GM12878 (cell line): ENCODE measurements around the gene ARHGAP27. TPM values are rescaled to one million over a fixed set of nuclear protein-coding genes. Genes with fewer than 3 reads are reported as not detected.
A peak's percentile ranks its signal among the peaks of the same experiment; 100 is the strongest.

Source experiments
- ATAC-seq: fragments of 200-7000 bp; cut with Tn5 transposase; 3 replicates; pipeline ENCODE4 v1.9.1; 2020; ENCODE audit warnings: mild to moderate bottlenecking, moderate library complexity
- BruUV-seq: library from RNA; stranded (reverse); fragments of 400-500 nt; replicated peaks from 2 replicates; lab custom pipeline; 2021; lab: Mats Ljungman, UMichigan
- CTCF ChIA-PET: fragments of 300-600 bp; sonication (Branson Sonifier 250); formaldehyde crosslinking; extraction: SDS; loops from one replicate; lab custom pipeline; 2021; ENCODE audit warnings: inconsistent platforms; lab: Yijun Ruan, JAX
- POLR2A ChIA-PET: fragments of 350-600 bp; formaldehyde crosslinking; extraction: SDS; loops from one replicate; lab custom pipeline; 2021; ENCODE audit warnings: inconsistent platforms; lab: Charles Lee
- RAD21 ChIA-PET: fragments of 300-600 bp; sonication (Branson Sonifier 250); formaldehyde crosslinking; loops from one replicate; lab custom pipeline; 2023; ENCODE audit warnings: antibody characterized with exemption; ENCODE audit not compliant: unreplicated experiment; lab: Charles Lee
- SMC1A ChIA-PET: fragments of 300-600 bp; sonication (Branson Sonifier 250); formaldehyde crosslinking; loops from one replicate; lab custom pipeline; 2023; ENCODE audit not compliant: unreplicated experiment, uncharacterized antibody; lab: Charles Lee
- DNase-seq: peaks from one replicate; pipeline ENCODE4 v3.0.0-alpha.2; 2011; ENCODE audit warnings: low read depth, low spot score
- FAIRE-seq: peaks from 3 replicates; lab custom pipeline; 2011; peaks lifted over from hg19 to GRCh38; lab: Jason Lieb, UNC
- H2AFZ ChIP-seq: 2 replicates; pipeline ENCODE4 v1.6.0; 2011; ENCODE audit warnings: low read depth, low read length, control low read depth; ENCODE audit not compliant: control insufficient read depth
- H3K27ac ChIP-seq: 2 replicates; pipeline ENCODE4 v1.5.1; 2011; ENCODE audit warnings: control low read depth; ENCODE audit not compliant: control insufficient read depth, insufficient read depth
- H3K27me3 ChIP-seq, 2 experiments: replicated peaks in 1 of 2; 2 replicates each; pipeline versions ENCODE4 v1.6.0 to v1.6.1; 2011; ENCODE audit warnings: low read length in 1 of 2; ENCODE audit not compliant: control insufficient read depth in 2 of 2, insufficient read depth in 2 of 2
- H3K36me3 ChIP-seq, 2 experiments: 2 replicates each; pipeline ENCODE4 v1.5.1; 2011; ENCODE audit warnings: low read length in 1 of 2; ENCODE audit not compliant: control insufficient read depth in 2 of 2, insufficient read depth in 2 of 2
- H3K4me1 ChIP-seq: 2 replicates; pipeline ENCODE4 v1.6.1; 2011; ENCODE audit warnings: mild to moderate bottlenecking, low read length, moderate library complexity, mixed read lengths; ENCODE audit not compliant: control insufficient read depth, insufficient read depth
- H3K4me2 ChIP-seq: 2 replicates; pipeline ENCODE4 v1.6.0; 2011; ENCODE audit warnings: control low read depth; ENCODE audit not compliant: control insufficient read depth, insufficient read depth
- H3K4me3 ChIP-seq: fragments of 200-600 bp; sonication (generic); 2 replicates; pipeline ENCODE4 v1.5.1; 2016
- H3K79me2 ChIP-seq: 2 replicates; pipeline ENCODE4 v1.6.0; 2011; ENCODE audit warnings: low read length; ENCODE audit not compliant: control insufficient read depth, insufficient read depth
- H3K9ac ChIP-seq: 2 replicates; pipeline ENCODE4 v1.8.0; 2011; ENCODE audit warnings: low read length, control low read depth, mixed read lengths; ENCODE audit not compliant: control insufficient read depth, insufficient read depth
- H3K9me3 ChIP-seq: replicated peaks from 3 replicates; pipeline ENCODE4 v1.5.1; 2011; ENCODE audit warnings: mild to moderate bottlenecking, low read length; ENCODE audit not compliant: control insufficient read depth, insufficient read depth
- H4K20me1 ChIP-seq: 2 replicates; pipeline ENCODE4 v1.6.0; 2011; ENCODE audit not compliant: control insufficient read depth, insufficient read depth
- ASH2L ChIP-seq: fragments of 300-600, 200-600 bp; sonication (generic); IDR thresholded peaks from 2 replicates; pipeline ENCODE4 v1.6.1; 2017; ENCODE audit warnings: low read depth, mild to moderate bottlenecking, borderline replicate concordance
- ATF2 ChIP-seq: IDR thresholded peaks from 2 replicates; pipeline ENCODE4 v1.6.1; 2012; ENCODE audit warnings: low read length, inconsistent platforms
- BMI1 ChIP-seq: fragments of 450-650 bp; IDR thresholded peaks from 2 replicates; pipeline ENCODE4 v1.6.1; 2016; ENCODE audit warnings: mild to moderate bottlenecking, moderate library complexity, borderline replicate concordance
- BRCA1 ChIP-seq: IDR thresholded peaks from 2 replicates; pipeline ENCODE4 v1.6.1; 2011; ENCODE audit warnings: low read depth, low read length, improper control_type of control experiment
- CHD1 ChIP-seq: IDR thresholded peaks from 2 replicates; pipeline ENCODE4 v1.6.1; 2012; ENCODE audit warnings: low read depth, low read length, improper control_type of control experiment
- CHD2 ChIP-seq: IDR thresholded peaks from 2 replicates; pipeline ENCODE4 v1.6.1; 2011; ENCODE audit warnings: low read depth, low read length, improper control_type of control experiment, borderline replicate concordance
- DPF2 ChIP-seq: fragments of 450-650 bp; IDR thresholded peaks from 2 replicates; pipeline ENCODE4 v1.6.1; 2017; ENCODE audit warnings: mild to moderate bottlenecking
- EED ChIP-seq: sonication (generic); IDR thresholded peaks from 2 replicates; pipeline ENCODE4 v1.6.1; 2016; ENCODE audit warnings: antibody characterized with exemption, low read depth
- EP300 ChIP-seq, 2 experiments: fragments of 150-350 bp in 1 of 2; IDR thresholded peaks; 2 replicates each; pipeline ENCODE4 v1.6.1; 2011 to 2012; ENCODE audit warnings: low read depth in 2 of 2, low read length in 2 of 2, borderline replicate concordance in 1 of 2, improper control_type of control experiment in 1 of 2, inconsistent platforms in 1 of 2; ENCODE audit not compliant: control insufficient read depth in 1 of 2
- HDAC2 ChIP-seq: fragments of 200-600 bp; sonication (generic); IDR thresholded peaks from 2 replicates; pipeline ENCODE4 v1.6.1; 2017
- HDGF ChIP-seq: fragments of 450-650 bp; IDR thresholded peaks from 2 replicates; pipeline ENCODE4 v1.6.1; 2016; ENCODE audit warnings: antibody characterized with exemption
- MXI1 ChIP-seq: fragments of 150-350 bp; IDR thresholded peaks from 2 replicates; pipeline ENCODE4 v1.6.1; 2011; ENCODE audit warnings: low read depth, mild to moderate bottlenecking, inconsistent platforms, low read length, improper control_type of control experiment
- MYB ChIP-seq: fragments of 150-350 bp; IDR thresholded peaks from 2 replicates; pipeline ENCODE4 v1.6.1; 2014; ENCODE audit warnings: mild to moderate bottlenecking, low read depth, low read length, borderline replicate concordance
- NFIC ChIP-seq: IDR thresholded peaks from 2 replicates; pipeline ENCODE4 v1.6.1; 2012; ENCODE audit warnings: low read depth, mild to moderate bottlenecking, inconsistent platforms, low read length, moderate library complexity
- PAX8 ChIP-seq: fragments of 450-650 bp; IDR thresholded peaks from 2 replicates; pipeline ENCODE4 v1.6.1; 2017; ENCODE audit warnings: mild to moderate bottlenecking, moderate library complexity
- PKNOX1 ChIP-seq: fragments of 450-650 bp; IDR thresholded peaks from 2 replicates; pipeline ENCODE4 v1.6.1; 2016; ENCODE audit warnings: mild to moderate bottlenecking
- SMC3 ChIP-seq: IDR thresholded peaks from 2 replicates; pipeline ENCODE4 v1.6.1; 2011; ENCODE audit warnings: low read length, improper control_type of control experiment, borderline replicate concordance
- TARDBP ChIP-seq: IDR thresholded peaks from 2 replicates; pipeline ENCODE4 v1.6.1; 2016; ENCODE audit warnings: borderline replicate concordance
- ZNF24 ChIP-seq: fragments of 450-650 bp; IDR thresholded peaks from 2 replicates; pipeline ENCODE4 v1.6.1; 2017; ENCODE audit warnings: antibody characterized with exemption, mild to moderate bottlenecking
- WGBS: methylation state at CpG from one replicate; pipeline ENCODE4 v1.1.6; 2016; ENCODE audit warnings: low lambda C conversion rate; ENCODE audit not compliant: insufficient replicate concordance, insufficient coverage; ENCODE audit errors: missing lambda C conversion rate; 5-methylcytosine and 5-hydroxymethylcytosine counted together
- in situ Hi-C: fragments of 300-500 bp; cut with MboI; formaldehyde crosslinking; loops from 9 replicates; pipeline ENCODE4 v1.14.3; 2018; ENCODE audit warnings: mixed read lengths
- intact Hi-C: fragments of 100-400 bp; cut with micrococcal nuclease; formaldehyde crosslinking; loops from one replicate; pipeline ENCODE4 v1.14.2; 2022; ENCODE audit not compliant: unreplicated experiment
- polyA plus RNA-seq, 11 experiments: library from polyadenylated mRNA; depleted of rRNA in 4 of 11; unstranded in 6 of 11; stranded (reverse) in 5 of 11; fragments of >200 nt; fragmentation: Nextera tagmentation in 4 of 11; fragmentation: Illumina TruSeq in 1 of 11; extraction: Ambion mirVana in 4 of 11; extraction: Trizol in 1 of 11; gene quantifications; 1 replicate in 1 of 11; 2 replicates in 10 of 11; pipeline versions ENCODE4 v1.2.1 to v1.2.3, GENCODE V29; 2011 to 2016; ENCODE audit warnings: inconsistent platforms in 2 of 11, missing spikeins in 2 of 11, low read depth in 1 of 11
- total RNA-seq, 4 experiments: library from RNA; depleted of rRNA in 3 of 4; stranded (reverse); fragments of >200 nt in 3 of 4; fragmentation: Illumina TruSeq in 1 of 4; extraction: Trizol in 1 of 4; gene quantifications; 2 replicates each; pipeline versions ENCODE4 v1.2.1 to v1.2.3, GENCODE V29; 2013 to 2021

The ARHGAP27 gene
- total and polyA plus RNA-seq, 10 of the 15 experiments (the other 5 are each of a cell fraction or from before 2014, with no cell fraction given), result 0.64 to 45.7 (median 17.7) TPM

DNA sequence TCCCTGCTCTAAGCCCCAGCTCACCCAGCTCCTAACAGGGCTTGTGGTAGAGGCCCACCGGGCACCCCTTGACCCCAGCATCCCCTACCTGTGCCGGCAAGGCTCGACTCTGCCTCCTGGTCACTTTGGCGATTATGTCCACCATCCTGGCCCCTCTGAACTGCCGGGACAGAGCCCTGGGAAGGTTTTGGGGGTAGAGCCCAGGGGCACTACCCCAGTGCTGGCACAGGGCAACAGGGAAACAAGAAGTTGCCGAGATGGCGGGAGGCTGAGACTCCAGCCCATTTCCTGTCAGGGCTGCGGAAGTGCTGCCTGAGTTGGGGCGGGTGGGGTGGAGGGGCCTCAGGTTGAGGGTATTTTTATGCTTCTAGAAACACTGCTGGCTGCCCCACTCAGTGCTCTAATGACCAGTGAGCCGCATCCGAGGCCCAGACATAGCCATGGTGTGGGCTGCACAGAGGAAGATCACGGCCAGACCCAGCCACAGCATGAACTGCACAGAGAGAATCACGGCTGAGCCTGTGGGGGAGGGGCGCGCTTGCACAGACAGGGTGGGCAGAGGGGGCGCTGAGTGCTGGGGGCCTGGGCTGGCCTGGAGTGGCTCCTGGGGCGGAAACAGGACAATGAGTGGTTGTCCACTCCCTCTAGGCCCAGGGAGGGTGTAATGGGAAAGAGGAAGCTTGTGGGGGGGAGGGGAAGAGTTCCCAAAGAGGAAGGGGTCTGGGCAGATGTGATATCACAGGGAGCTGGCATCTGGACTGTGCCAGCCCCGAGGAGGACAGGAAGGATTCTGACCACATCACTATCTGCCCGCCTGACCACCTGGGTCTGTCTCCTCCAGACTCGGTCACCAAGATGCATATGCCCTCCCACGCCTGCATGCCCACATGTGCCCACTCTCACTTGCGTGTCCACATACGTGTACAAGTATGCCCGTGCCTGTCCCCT lies 22.3 kb downstream of the ARHGAP27 start:
- no peaks in the 10 kb centered on the region for H3K9me3 ChIP-seq
- peak overlapping the region; percentile 94 for H3K4me2 ChIP-seq
- H3K9ac ChIP-seq, result peak overlapping the region; percentile 91
- FAIRE-seq, result no peak
- H4K20me1 ChIP-seq, result no peaks in the 10 kb centered on the region
- WGBS, result 4% methylated on average over 23 of the region's 24 CpGs
- in situ Hi-C loops, result loop anchor here (25.0 kb wide), 1 partner anchor 427 kb away; the partner anchor contains the start of gene SPPL2C
- ChIA-PET RAD21 (interaction anchor here (0.5 to 2.8 kb wide), 5 partner anchors 10 to 94 kb away, joined by 3 to 7 read pairs (median 3); partner anchors contain the start of gene MAP3K14), CTCF (interaction anchor here (1.0 to 5.8 kb wide), 4 partner anchors 16 to 98 kb away, joined by 3 to 67 read pairs (median 22); no protein-coding TSS in a partner anchor), POLR2A (interaction anchor here (0.5 to 1.7 kb wide), 6 partner anchors 9 to 257 kb away, joined by 3 to 5 read pairs (median 4); no protein-coding TSS in a partner anchor), SMC1A (interaction anchor here (0.6 to 1.9 kb wide), 6 partner anchors 9 to 277 kb away, joined by 3 to 7 read pairs (median 4); partner anchors contain the start of gene HEXIM2)
- DNase-seq, result no peak
- peaks cover 37% of the 10 kb centered on the region for H3K79me2 ChIP-seq
- no peaks in the 10 kb centered on the region for H3K27me3 ChIP-seq
- H3K36me3 ChIP-seq, result peaks cover 0 to 2% of the 10 kb centered on the region in 2 experiments; a peak in 2 of 4 replicates
- peaks cover 48% of the 10 kb centered on the region for H3K4me1 ChIP-seq
- peak overlapping the region; percentile 89 for H3K4me3 ChIP-seq
- BruUV-seq, result TSS peak; percentile 76
- intact Hi-C loops, result no loop called here
- peak overlapping the region; percentile 83 for H2AFZ ChIP-seq
- peak; percentile 73 for ATAC-seq
- peak overlapping the region; percentile 92 for H3K27ac ChIP-seq
- TF ChIP-seq PKNOX1, result no peak
- TF ChIP-seq CHD2, result peak; percentile 47; the same call in 1 of the 2 replicates
- TF ChIP-seq MXI1, result 0 out of 2 replicates have a peak, but pooled peaks have one; percentile 11
- no peak for TF ChIP-seq EP300 (IDR thresholded peaks at IDR 0.05; ENCODE audit: borderline replicate concordance in 1 of 2, control insufficient read depth in 1 of 2, low read depth in 2 of 2, low read length in 2 of 2)
- TF ChIP-seq ASH2L, result no peak
- no peak for TF ChIP-seq ATF2
- no peak for TF ChIP-seq BRCA1
- peak; percentile 69 for TF ChIP-seq DPF2
- peak; percentile 16; the same call in 1 of the 2 replicates for TF ChIP-seq EED
- no peak for TF ChIP-seq SMC3
- TF ChIP-seq NFIC, result no peak
- no peak for TF ChIP-seq HDAC2
- no peak for TF ChIP-seq CHD1
- no peak for TF ChIP-seq PAX8
- TF ChIP-seq ZNF24, result no peak
- TF ChIP-seq TARDBP, result no peak
- peak; percentile 76; the same call in 1 of the 2 replicates for TF ChIP-seq HDGF
- no peak for TF ChIP-seq MYB
- no peak for TF ChIP-seq BMI1
